Loucy (cell line): ENCODE measurements around the gene STIM1.

Experiments used
- EZH2phosphoT487 ChIP-seq: fragments of 200-600 bp; IDR thresholded peaks from 2 replicates; pipeline ENCODE4 v1.6.1; 2018; ENCODE audit warnings: antibody characterized with exemption, mild to moderate bottlenecking, moderate library complexity, borderline replicate concordance
- TF ChIP-seq, protein P1 (sequence below): fragments of 200-600 bp; sonication (generic); conservative IDR thresholded peaks from 2 replicates; pipeline ENCODE4 v1.5.1; 2014; ENCODE audit warnings: mild to moderate bottlenecking, antibody characterized with exemption, low read length

DNA sequence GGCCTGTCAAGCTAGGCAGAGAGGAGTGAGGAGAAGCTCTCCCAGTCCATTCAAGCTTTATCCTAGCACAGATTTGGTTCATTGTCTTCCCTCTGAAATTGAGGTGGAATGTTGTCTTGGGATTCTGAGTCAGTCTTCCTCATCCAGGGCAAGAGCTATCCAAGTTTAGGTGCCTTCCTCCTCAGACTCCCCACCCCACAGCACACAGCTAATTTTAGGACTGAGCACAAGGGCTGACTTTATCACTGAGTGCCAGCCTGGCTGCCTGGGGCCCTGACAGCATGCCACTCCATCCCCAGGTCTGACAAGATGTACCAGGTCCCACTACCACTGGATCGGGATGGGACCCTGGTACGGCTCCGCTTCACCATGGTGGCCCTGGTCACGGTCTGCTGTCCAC is 44.5 kb upstream of the STIM1 start:
- TF ChIP-seq, protein P1, sequence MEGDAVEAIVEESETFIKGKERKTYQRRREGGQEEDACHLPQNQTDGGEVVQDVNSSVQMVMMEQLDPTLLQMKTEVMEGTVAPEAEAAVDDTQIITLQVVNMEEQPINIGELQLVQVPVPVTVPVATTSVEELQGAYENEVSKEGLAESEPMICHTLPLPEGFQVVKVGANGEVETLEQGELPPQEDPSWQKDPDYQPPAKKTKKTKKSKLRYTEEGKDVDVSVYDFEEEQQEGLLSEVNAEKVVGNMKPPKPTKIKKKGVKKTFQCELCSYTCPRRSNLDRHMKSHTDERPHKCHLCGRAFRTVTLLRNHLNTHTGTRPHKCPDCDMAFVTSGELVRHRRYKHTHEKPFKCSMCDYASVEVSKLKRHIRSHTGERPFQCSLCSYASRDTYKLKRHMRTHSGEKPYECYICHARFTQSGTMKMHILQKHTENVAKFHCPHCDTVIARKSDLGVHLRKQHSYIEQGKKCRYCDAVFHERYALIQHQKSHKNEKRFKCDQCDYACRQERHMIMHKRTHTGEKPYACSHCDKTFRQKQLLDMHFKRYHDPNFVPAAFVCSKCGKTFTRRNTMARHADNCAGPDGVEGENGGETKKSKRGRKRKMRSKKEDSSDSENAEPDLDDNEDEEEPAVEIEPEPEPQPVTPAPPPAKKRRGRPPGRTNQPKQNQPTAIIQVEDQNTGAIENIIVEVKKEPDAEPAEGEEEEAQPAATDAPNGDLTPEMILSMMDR = no peak
- TF ChIP-seq EZH2phosphoT487 = no peak
